GM18907 (cell line): ENCODE results near the gene E4F1.
"Not testable (repeated sequence)": the region's sequence is repeated elsewhere in the genome, so short reads cannot be mapped to it uniquely, and the experiment has no call there.

ENCODE experiments used
- ATAC-seq: cut with Tn5 transposase; IDR thresholded peaks from one replicate; pipeline ENCODE4 v1.9.1; 2021; ENCODE audit warnings: mild to moderate bottlenecking, moderate library complexity; ENCODE audit not compliant: unreplicated experiment

Gene E4F1

DNA sequence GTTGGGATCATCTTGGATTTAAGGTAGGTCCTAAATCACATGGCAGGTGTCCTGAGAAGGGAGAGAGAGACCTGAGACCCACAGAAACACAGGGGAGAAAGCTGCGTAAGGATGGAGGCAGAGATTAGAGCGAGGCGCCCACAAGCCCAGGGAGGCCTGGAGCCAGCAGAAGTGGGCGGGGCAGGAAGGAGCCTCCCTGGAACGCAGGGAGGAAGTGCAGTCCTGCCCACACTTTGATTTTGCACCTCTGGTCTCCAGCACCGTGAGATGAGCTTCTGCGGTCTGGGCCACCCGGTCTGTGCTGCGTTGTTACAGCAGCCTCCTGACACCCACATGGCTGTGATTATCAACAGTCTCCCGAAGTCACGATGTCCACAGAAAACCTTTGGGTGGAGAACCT is 19.2 kb downstream of the E4F1 start:
- no peak for ATAC-seq

DNA sequence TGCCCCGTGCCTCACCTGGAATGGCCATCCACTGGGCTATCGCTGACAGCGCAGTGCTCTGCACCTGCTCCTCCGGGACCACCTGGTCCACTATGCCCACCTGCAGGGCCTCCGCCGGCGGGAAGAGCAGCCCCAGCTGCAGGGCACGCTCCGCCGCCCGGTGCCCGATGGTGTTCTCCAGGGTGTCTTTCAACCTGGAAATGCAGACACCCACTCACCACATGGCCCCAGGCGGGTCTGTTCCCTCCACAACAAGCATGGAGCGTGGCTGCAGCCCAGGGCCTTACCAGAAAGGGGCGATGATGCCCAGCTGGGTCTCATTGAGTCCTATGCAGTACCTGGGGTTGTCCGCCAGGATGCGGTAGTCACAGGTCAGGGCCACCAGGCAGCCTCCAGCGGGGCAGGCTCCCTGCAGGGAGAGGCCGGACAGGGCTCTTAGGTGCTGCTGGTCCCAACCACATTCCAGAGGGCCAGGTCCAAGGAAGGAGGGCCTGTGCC is 19.7 kb downstream of the E4F1 start:
- no peak for ATAC-seq

DNA sequence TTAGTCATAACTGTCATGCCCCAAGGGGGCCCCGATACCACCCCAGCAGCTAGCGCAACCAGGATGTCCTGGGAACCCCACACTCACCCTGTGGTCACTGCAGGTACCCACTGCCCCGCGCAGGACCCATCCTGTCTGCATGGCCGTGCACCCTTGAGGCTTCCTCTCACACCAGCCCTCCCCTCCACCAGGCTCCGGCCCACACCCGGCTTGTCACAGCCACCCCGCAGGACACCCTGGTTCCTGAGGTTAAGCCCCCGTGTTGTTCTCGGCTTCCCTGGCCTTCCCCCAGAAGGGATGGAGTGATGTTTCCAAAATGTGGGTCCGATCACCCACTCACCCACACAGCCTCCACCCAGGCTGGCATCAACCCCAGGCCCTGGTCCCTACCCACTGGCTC is 20.4 kb downstream of the E4F1 start:
- ATAC-seq, result no peak

DNA sequence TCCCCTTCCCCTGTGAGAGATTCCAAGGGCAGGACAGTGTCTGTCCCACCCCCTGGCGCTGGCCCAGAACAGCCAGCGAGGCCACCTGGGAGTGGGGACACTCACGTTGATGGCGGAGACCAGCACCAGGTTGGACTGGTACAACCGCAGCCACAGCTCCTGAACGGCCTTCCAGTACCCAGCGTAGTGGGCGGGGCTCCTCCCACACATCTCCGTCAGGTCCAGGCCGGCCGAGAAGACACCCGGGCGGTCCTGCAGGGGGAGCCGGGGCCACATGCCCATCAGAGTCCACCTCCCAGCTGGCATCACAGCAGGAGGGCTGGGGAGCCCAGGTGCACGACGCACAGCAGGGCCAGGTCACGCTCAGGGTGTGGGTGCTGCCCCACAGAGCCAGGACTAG is 20.9 kb downstream of the E4F1 start:
- no peak for ATAC-seq

DNA sequence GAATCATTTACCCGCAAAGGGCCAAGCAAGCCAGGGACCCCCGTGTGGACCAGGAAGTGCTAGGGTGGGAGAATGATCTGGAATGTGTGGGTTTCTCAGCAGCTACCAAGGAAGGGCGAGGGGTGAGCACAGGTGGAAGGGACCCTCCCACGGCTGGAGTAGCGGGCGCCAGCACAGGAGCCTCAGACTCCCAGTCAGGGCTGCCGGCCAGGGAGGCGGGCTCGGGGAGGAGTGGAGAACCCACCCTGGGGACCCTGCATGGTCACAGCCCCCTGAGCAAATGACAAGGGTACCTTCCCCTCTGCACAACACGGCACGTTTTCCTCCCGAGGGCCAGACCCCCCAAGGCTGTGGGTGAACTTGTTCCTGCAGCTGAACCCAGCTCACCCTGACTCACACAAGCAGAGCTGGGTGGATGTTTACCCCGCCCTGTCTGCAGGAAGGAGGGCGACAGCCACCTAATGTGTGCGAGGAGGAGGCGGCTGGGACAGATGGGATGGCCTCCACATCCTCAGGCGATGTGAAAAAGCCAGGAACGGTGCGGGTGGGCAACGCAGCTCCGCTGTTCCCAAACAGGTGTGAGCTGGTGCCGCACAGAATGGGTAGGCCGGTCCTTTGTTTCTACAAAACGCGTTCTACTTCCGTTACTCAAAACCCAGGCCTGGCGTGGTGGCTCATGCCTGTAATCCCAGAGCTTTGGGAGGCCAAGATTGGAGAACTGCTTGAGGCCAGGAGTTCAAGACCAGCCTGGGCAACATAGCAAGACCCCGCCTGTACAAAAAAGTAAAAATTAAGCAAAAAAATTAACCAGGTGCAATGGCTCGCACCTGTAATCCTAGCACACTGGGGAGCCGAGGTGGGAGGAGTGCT is 21.8 kb downstream of the E4F1 start:
- no peak for ATAC-seq

DNA sequence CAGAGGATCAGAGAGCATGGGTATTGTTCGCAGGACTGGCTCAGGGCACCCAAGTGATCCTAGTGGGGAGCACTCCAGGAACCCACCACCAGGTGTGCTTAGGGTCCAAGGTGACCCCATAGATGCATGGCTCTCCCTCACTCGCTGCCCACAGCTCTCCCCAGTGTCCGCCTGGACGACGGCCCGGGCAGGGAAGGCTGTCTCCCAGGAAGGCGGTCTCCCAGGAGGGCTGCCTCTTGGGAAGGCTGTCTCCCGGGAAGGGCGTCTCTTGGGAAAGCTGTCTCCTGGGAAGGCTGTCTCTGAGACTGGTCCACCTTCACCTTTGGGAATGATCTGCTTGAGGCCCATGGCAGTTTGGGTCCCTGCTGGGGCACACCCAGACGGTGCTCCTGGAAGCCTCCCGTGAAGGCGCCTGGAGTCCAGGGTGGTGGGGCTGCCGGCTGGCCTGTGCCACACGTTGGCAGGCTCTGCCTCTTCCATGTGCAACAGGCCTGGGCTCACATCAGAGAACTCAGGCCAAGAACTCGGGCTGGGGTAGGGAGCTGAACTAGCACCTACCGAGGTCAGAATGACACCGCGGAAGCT is 23.0 kb downstream of the E4F1 start:
- ATAC-seq, result no peak

DNA sequence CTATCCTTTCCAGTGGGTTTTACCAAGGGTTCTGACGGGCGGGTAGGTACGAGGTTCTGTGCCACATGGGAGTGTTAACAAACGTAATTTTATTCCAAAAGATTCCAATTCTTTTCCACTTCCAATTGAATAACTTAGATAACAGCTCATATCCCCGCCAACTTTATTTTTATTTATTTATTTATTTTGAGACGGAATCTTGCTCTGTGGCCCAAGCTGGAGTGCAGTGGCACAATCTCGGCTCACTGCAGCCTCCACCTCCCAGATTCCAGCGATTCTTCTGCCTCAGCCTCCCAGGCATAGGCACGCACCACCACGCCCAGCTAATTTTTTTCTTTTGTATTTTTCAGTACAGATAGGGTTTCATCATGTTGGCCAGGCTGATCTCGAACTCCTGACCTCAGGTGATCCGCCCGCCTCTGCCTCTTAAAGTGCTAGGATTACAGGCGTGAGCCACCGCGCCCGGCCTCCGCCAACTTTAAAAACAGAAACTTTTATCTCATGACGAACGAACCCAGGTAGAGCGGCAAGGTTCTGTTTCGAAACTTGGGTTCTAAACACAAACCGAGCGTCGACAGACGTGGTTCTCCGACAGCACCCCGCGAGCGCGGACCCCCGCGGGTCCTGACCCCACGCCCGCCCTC is 27.4 kb downstream of the E4F1 start:
- ATAC-seq, result no peak

DNA sequence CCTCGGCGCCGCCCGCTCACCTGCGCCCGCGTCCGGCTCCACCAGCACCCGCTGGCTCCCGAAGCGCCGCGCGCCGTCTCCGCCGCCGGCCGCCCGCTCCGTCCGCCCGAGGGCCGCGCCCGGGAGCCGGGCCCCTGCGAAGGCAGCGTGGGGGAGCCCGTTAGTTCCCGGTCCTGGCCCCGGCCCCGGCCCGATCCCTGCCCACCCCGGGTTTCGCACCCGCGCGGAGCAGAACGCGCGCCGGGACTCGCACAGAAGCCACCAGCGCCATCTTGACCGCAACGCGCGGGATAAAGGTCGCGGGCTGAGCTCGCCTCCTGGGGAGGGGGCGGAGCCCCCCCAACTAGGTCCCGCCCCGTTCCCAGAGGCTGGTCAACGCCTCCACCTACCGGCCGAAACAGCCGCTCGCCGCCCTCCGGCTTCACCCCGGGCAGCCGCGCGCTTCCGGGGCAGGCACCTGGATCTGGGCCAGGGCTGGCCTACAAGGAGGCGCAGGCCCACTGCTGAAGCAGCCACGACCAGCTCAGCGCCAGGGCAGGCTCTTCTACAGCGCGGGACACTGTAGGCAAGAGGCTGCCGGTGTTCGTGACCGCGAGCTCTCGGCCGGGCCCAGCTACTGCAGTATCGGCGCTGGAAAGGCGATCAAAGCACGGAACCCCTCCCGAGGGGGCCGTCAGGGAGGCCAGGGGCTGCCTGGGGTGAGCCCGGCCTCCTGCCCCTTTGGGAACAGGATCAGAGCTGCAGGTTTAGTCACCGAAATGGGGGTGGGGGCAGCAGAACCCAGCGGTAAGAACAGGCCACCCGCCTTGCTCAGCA is 28.1 kb downstream of the E4F1 start, which contains the start of gene ECI1:
TSS of gene ECI1 (minus strand) at position 292 of the 816 bp plus-strand sequence. CDS start at position 271, 21 bp downstream.
- ATAC-seq, result peak; percentile 88

DNA sequence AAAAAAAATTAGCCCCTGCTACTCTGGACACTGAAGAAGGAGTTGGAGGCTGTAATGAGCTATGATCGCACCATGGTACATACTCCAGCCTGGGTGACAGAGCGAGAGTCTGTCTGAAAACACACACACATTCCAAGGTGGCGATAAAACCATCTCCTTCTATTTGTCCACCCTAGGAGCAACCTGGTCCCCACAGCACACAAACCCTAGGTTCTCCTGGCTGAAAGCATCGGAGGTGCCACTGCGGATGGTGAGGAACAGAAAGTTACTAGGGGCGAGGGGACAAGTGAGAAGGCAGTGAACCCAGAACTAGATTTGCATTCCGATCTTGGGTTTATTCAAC is 29.4 kb downstream of the E4F1 start:
- ATAC-seq, result no peak

DNA sequence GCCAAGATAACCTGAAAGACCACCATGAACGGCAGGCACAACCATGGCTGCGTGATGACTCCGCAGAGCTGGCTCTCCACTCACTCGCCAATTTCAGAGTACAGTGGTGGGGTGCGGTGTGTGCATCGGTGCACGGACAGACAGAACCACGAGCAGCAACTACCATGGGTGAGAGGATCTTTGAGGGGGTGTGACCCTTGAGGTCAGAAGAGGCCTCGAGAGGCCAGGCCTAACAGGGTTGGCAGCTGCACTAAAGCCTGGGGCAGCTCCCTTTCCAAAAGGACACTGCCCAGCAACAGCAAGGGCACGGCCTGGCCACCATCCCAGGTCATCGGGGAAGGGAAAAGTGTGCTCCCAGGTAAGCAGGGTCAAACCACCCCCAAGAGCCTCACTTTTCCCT is 29.9 kb downstream of the E4F1 start:
- no peak for ATAC-seq

DNA sequence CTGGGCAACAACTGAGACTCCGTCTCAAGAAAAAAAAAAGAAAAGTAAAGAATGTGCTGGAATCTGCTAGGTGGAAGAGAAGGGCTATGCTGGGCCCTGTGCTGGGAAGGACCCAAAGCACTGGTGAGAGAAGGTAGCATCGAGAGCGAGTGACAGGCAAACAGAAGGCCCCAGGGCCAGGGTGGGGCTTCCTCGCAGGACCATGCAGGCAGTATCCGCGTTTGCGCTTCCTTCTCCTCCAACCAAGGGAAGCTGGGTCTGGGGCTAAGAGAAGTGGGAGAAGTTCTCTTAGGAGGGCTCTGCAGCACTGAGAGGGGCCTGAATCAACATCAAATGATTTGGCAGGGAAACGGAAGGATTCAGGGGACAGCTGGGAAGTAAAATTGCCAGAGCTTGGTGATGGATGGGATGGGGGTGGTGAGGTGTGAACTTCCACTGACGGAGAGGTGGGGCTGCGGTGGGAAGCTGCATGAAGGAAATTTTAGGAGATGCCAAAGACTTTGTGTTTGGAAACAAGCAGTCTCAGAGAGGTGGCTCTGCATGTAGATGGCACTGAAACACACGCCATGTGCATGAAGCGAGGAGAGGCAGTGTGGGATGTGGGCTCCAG is 33.2 kb downstream of the E4F1 start:
- no peak for ATAC-seq

DNA sequence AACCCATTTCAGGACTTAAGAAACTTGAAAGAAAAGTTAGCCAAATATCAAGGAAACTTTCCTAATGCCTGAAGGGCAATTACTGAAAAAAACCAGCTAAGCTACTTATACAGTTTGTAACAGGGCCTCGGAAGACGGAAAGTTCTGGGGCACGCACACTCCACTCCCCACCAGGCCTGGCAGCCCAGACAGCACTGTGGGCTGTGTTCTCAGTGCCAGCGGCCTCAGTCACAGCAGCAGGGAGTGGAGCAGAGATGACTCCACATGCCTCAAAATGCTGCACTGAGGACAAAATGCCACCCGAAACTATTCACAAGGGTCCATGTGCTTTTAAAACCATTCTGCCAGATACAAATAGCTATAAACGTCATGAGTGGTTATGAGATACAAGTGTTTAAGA is 34.3 kb downstream of the E4F1 start:
- ATAC-seq, result no peak

DNA sequence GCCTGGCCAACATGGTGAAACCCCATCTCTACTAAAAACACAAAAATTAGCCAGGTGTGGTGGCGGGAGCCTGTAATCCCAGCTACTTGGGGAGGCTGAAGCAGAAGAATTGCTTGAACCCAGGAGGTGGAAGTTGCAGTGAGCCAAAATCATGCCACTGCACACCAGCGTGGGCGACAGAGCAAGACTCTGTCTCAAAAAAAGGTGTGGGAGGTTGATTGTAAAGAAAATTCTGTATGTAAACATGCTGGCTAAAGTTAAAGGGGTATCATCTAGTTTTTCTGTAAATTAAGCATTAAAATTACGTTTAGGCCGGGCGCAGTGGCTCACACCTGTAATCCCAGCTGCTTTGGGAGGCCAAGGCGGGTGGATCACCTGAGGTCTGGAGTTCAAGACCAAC is 35.1 kb downstream of the E4F1 start:
- ATAC-seq, result not testable (repeated sequence)

DNA sequence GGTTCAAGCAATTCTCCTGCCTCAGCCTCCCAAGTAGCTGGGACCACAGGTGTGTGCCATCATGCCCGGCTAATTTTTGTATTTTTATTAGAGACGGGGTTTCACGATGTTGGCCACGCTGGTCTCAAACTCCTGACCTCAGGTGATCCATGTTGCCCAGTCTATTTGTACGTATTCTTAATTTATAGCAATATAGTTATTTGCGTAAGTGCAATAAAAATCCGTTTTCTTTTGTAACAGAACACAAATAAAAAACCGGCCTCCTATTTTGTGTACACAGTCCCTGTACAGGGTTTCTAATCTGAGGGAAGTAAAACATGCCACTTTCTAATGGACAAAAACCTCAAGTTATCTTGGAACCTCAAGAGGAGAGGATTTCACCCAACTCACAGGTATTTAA is 36.9 kb downstream of the E4F1 start:
- no peak for ATAC-seq

DNA sequence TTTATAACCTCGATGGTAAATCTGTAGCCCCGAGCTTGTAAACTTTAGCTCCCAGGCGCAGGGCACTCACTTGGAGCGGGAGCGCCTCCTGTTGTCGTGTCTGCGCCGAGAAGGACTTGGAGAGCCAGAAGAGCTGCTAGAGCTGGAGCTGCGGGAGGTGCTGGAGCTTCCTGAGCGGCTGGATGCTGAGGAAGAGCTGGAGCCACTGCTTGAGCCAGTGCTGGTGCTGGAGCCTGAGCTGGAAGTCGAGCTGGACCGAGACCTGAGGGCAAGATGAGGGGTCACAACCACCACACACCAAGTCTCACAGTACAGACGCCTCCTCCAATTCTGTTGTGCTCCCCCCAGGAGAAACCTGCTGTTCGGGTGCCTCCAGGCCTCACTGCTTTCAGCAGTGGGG is 39.6 kb downstream of the E4F1 start:
- not testable (repeated sequence) for ATAC-seq

DNA sequence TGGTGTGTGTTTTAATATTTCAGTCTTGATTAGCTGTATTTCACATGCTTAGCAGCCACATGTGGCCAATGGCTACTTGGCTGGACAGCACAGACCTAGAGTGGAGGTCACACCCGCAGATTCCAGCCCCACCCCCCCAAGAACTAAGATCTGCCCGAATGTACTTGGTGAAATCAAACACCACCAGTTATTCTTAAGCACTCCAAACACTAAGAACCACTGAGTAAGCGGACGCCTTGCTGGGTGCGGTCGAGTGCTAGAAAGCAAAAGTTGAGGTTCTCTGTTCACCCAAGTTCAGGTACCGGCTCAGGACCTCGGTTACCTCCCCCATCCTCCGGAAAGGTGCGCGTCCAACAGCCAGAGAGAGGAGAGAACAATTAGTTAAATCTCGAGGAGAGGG is 43.5 kb downstream of the E4F1 start:
- not testable (repeated sequence) for ATAC-seq

DNA sequence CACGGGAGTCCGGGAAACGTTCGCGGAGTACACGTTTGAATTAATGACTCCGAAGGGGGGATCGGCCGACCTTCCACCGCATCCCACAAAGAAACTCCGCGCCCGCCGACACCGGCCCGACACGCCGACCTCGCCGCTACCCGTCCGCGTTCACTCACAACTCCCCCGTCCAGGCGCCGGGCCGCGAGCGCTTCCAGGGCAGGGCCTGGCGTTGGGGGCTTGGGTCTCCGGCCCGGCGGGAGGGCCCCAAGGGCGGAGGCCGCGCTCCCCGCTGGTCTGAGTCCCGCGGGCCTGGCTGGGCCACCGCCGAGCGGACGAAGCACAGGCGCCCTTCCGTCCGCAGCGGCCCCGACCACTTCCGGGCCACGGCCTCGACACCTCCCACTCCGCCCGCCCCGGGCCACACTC is 44.1 kb downstream of the E4F1 start:
- ATAC-seq, result peak; percentile 63

DNA sequence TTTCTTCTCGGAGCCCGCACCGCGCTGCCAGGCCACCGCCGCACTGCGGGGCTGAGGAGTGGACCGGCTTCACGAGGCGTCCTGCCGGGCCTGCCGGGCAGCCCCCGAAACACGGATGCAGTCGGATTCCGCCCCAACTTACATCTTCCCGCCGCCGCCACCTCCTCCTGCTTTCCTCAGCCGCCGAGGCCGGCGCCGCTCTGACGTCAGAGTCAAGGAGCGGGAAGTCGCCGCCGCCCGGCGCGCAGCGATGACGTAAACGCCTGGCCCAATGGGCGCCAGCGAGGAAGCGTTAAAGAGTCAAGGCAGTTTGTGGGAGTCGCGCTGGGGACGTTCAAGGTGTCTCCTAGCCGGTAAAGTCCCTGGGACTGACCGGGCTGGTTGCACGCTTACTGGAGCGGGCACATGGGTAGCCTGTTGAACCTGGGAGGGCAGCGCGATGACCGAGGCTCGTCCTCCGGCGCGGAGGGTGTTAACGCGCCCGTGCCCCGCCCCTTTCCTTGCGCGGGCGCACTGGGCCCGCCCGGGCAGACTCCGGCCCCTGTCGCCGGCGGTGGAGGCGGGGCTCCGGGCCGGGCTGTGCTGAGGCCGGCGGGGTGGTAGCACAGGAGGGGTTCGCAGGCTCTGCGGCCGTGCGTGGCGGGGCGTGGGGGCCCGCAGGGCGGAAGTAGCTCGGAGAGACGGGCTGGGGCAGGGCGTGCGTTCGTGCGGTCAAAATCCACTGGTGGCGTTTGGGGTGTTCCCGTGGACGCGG is 44.7 kb downstream of the E4F1 start, which contains the start of gene RNPS1:
TSS of gene RNPS1 (minus strand) at position 214 of the 754 bp plus-strand sequence. CDS start 3,483 bp downstream, outside the sequence.
- peak; percentile 77 for ATAC-seq

DNA sequence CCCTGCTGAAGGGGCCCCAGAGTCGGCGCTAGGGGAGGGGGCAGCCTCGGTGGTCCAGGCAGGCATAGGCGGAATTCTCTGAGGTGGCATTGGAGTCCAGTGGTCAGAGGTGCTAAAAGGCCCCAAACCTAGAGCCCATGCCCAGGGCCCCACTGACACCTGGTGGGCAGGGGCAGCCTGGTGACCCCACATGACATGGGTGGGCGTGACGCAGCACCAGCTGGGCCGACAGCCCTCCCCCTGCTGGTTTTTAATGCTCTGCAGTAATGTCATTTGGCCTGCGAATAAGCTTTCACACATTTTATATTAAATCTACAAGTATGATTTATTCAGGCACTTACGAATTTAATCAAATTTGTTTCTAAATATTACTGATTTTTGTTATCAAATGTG is 46.7 kb downstream of the E4F1 start:
- no peak for ATAC-seq
